Ovary (tissue), 3 donors: ENCODE data around the gene TTC38.

Experiments used
- CTCF ChIP-seq, 3 donors: fragments of 450-650 bp in 2 of 3; fragments of 200-600 bp in 1 of 3; IDR thresholded peaks; one replicate each; pipeline versions ENCODE4 v1.5.1 to v1.8.0; 2016 to 2022; ENCODE audit warnings: antibody characterized with exemption in 3 of 3, mild to moderate bottlenecking in 1 of 3
- EP300 ChIP-seq: sonication (generic); formaldehyde crosslinking; IDR thresholded peaks from one replicate; pipeline ENCODE4 v1.6.1; 2017; ENCODE audit warnings: antibody characterized with exemption
- POLR2A ChIP-seq: fragments of 450-650 bp; IDR thresholded peaks from one replicate; pipeline ENCODE4 v1.6.1; 2017; ENCODE audit warnings: antibody characterized with exemption, mild to moderate bottlenecking, moderate library complexity
- donor health status: DM: no; HTN: no; CAD: no.

- TF ChIP-seq EP300 (no peak), POLR2A (no peak), CTCF (IDR thresholded peaks at IDR 0.05) (no peak)
Measured at GRCh38 chr22:46234969-46235368, 32.8 kb upstream of the TTC38 start.
